ENCODE data around the gene MAN1C1.

MAN1C1 gene

DNA sequence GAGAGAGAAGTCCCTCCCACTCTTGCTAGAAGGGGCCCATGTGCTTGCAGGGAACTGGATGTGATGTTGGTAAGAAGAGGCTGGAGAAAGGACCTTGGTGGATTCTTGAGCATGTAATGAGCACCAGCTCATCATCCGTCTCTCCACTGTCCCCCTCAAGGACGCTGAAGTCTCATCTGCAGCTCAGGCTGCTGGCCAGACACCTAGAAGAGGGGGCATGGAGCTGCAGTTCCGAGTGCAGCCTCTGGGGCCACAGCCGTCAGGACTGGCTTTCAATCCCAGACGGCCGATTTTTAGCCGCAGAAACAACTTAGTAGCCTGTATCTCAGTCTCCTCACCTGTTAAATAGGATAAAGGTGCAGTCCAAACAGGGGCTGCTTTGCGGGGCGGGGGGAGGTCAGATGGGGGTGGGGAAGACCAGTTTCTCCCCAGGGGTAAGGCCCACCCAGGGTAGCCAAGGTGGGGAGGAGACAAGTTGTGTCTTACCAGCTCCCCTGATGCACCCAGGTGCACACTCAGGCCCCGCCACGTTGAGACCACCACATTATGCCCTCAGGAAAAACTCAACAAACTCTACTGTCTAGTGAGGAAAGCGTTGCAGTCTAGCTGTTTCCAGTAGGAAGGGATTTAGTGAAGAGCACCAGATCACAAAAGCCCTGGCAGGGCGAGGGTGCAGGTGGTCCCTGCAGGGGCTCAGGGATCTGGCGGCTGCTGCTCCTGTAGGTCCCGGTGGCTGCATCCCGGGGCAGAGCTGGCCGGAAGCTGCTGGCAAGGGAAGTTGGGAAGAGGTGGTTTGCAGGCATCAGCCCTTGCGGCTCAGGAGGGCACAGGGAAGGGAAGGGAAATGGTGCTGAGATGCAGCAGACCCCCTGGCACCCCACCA is 43.6 kb upstream of the MAN1C1 start:
- Histone ChIP-seq H2AFZ (ENCODE audit: low read depth) (no peak overlapping the region), H3K4me2 (0 out of 2 replicates have a peak overlapping the region, but pooled peaks have one; percentile 25)

DNA sequence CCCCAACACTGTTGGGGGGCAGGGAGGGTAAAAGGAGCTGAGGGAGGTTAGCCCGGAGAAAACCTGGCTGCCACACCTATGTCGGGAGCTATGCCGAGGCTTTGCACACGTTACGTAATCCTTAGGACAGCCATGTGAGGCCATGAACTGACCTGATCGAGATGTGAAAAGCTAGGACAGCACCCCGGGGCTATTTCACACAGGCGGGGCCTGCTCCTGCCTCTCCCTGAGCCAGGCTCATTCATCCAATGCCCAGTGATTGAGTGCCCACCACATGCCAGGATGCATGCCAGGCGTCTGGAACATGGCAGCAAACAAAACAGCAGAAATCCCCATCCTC is 43.0 kb upstream of the MAN1C1 start:
- no peak for TF ChIP-seq CTCF (conservative IDR thresholded peaks at IDR 0.05; ENCODE audit: low read depth, low read length)
- Histone ChIP-seq H3K4me2 (no peak overlapping the region), H2AFZ (ENCODE audit: low read depth) (no peak overlapping the region)

More for the DNA sequence above, 43.6 kb upstream of the MAN1C1 start:
- H3K27ac ChIP-seq, result no peak overlapping the region
- peaks cover 47% of the 10 kb centered on the region for H3K4me1 ChIP-seq (ENCODE audit: low read depth, poor library complexity, severe bottlenecking)
- no peaks in the 10 kb centered on the region for H3K79me2 ChIP-seq (ENCODE audit: insufficient read depth, low read depth)
- H3K27me3 ChIP-seq (ENCODE audit: insufficient read depth, low read depth), result no peaks in the 10 kb centered on the region
- H3K36me3 ChIP-seq (ENCODE audit: insufficient read depth), result no peaks in the 10 kb centered on the region
- peak; percentile 73 for TF ChIP-seq CTCF (conservative IDR thresholded peaks at IDR 0.05; ENCODE audit: low read depth, low read length)
- no peak overlapping the region for H3K9ac ChIP-seq
- no peak overlapping the region for H3K4me3 ChIP-seq (IDR thresholded peaks at IDR 0.05; ENCODE audit: insufficient read depth, low read depth, low read length)
- no peaks in the 10 kb centered on the region for H4K20me1 ChIP-seq (ENCODE audit: insufficient read depth)

DNA sequence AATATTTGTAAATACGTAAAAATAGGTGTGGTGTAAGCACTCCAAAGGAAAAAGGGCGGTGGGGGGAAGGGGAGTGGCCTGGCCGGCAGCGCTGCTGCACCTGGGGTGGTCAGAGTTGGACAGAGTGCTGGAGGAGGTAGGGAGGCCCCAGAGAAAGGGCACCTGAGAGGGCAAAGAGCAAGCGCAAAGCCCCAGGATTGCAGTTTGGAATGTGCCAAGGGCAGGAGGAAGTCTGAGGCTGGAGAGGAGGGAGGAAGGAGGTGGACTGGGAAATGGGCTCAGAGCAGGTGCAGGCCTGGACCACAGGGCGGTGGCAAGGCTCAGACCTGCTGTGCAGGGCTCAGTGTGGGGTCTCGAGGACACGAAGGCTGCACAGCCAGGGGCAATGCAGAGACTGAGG is 42.6 kb upstream of the MAN1C1 start:
- Histone ChIP-seq H2AFZ (ENCODE audit: low read depth) (no peak overlapping the region), H3K9ac (no peak overlapping the region), H3K4me2 (no peak overlapping the region), H3K79me2 (ENCODE audit: insufficient read depth, low read depth) (no peaks in the 10 kb centered on the region), H4K20me1 (ENCODE audit: insufficient read depth) (no peaks in the 10 kb centered on the region), H3K36me3 (ENCODE audit: insufficient read depth) (no peaks in the 10 kb centered on the region), H3K4me3 (IDR thresholded peaks at IDR 0.05; ENCODE audit: insufficient read depth, low read depth, low read length) (no peak overlapping the region), H3K4me1 (ENCODE audit: low read depth, poor library complexity, severe bottlenecking) (peaks cover 37% of the 10 kb centered on the region), H3K27ac (no peak overlapping the region), H3K27me3 (ENCODE audit: insufficient read depth, low read depth) (no peaks in the 10 kb centered on the region)
- TF ChIP-seq CTCF (conservative IDR thresholded peaks at IDR 0.05; ENCODE audit: low read depth, low read length), result no peak

More for the DNA sequence above, 43.0 kb upstream of the MAN1C1 start:
- Histone ChIP-seq H3K36me3 (ENCODE audit: insufficient read depth) (no peaks in the 10 kb centered on the region), H3K4me1 (ENCODE audit: low read depth, poor library complexity, severe bottlenecking) (peaks cover 41% of the 10 kb centered on the region), H3K79me2 (ENCODE audit: insufficient read depth, low read depth) (no peaks in the 10 kb centered on the region), H3K27ac (no peak overlapping the region), H3K27me3 (ENCODE audit: insufficient read depth, low read depth) (no peaks in the 10 kb centered on the region), H4K20me1 (ENCODE audit: insufficient read depth) (no peaks in the 10 kb centered on the region), H3K9ac (no peak overlapping the region), H3K4me3 (IDR thresholded peaks at IDR 0.05; ENCODE audit: insufficient read depth, low read depth, low read length) (no peak overlapping the region)

GRCh38 chr1:25575191-25575590 is 41.4 kb upstream of the MAN1C1 start:
- H3K4me3 ChIP-seq (IDR thresholded peaks at IDR 0.05; ENCODE audit: insufficient read depth, low read depth, low read length), result no peak overlapping the region
- peaks cover 26% of the 10 kb centered on the region for H3K4me1 ChIP-seq (ENCODE audit: low read depth, poor library complexity, severe bottlenecking)
- H3K79me2 ChIP-seq (ENCODE audit: insufficient read depth, low read depth), result no peaks in the 10 kb centered on the region
- no peak for TF ChIP-seq CTCF (conservative IDR thresholded peaks at IDR 0.05; ENCODE audit: low read depth, low read length)
- no peak overlapping the region for H3K9ac ChIP-seq
- H2AFZ ChIP-seq (ENCODE audit: low read depth), result no peak overlapping the region
- H4K20me1 ChIP-seq (ENCODE audit: insufficient read depth), result no peaks in the 10 kb centered on the region
- H3K27me3 ChIP-seq (ENCODE audit: insufficient read depth, low read depth), result no peaks in the 10 kb centered on the region
- H3K36me3 ChIP-seq (ENCODE audit: insufficient read depth), result no peaks in the 10 kb centered on the region
- H3K27ac ChIP-seq, result no peak overlapping the region
- no peak overlapping the region for H3K4me2 ChIP-seq
